Cardiac muscle cell (in vitro differentiated cells and primary cell): Measurements from ENCODE around the gene PPME1. TPM values are rescaled to one million over a fixed set of nuclear protein-coding genes. Genes with fewer than 3 reads are reported as not detected.

Experiments
- DNase-seq, 2 donors: peaks; one replicate each; pipeline versions ENCODE4 v3.0.0 to v3.0.0-alpha.2; 2010 to 2017; ENCODE audit warnings: low read depth in 1 of 2, low spot score in 1 of 2
- H3K27ac ChIP-seq: fragments of 200-600 bp; sonication (generic); 2 replicates; pipeline ENCODE4 v1.5.1; 2016
- H3K27me3 ChIP-seq: fragments of 200-600 bp; sonication (generic); 2 replicates; pipeline ENCODE4 v1.6.0; 2016; ENCODE audit warnings: control low read depth
- H3K36me3 ChIP-seq: fragments of 200-600 bp; sonication (generic); 2 replicates; pipeline ENCODE4 v1.5.1; 2016; ENCODE audit warnings: control low read depth
- H3K4me1 ChIP-seq: fragments of 200-600 bp; sonication (generic); 2 replicates; pipeline ENCODE4 v1.8.1; 2017; ENCODE audit warnings: low read depth, mild to moderate bottlenecking, mixed run types
- H3K4me3 ChIP-seq: fragments of 200-600 bp; sonication (generic); 2 replicates; pipeline ENCODE4 v1.5.1; 2016; ENCODE audit warnings: mild to moderate bottlenecking
- H3K9me3 ChIP-seq: fragments of 200-600 bp; sonication (generic); 2 replicates; pipeline ENCODE4 v1.5.1; 2017; ENCODE audit warnings: low read depth, mild to moderate bottlenecking, control low read depth
- polyA plus RNA-seq: library from polyadenylated mRNA; unstranded; fragments of >200 nt; fragmentation: Nextera tagmentation; extraction: Ambion mirVana; gene quantifications from 2 replicates; pipeline ENCODE4 v1.2.1, GENCODE V29; 2016
- total RNA-seq: library from RNA; depleted of rRNA; stranded (reverse); fragments of >200 nt; gene quantifications from 2 replicates; pipeline ENCODE4 v1.2.3, GENCODE V29; 2016
- TF ChIP-seq, protein P1 (sequence below): IDR thresholded peaks from 2 replicates; pipeline ENCODE4 v1.5.1; 2012; ENCODE audit warnings: low read depth, mild to moderate bottlenecking, low read length

The PPME1 gene
- total and polyA plus RNA-seq, 2 experiments from 2014 or later = 55.2 to 109 TPM

GRCh38 chr11:74162681-74163467 is 8.2 kb upstream of the PPME1 start:
- H3K27me3 ChIP-seq = no peaks in the 10 kb centered on the region
- H3K4me3 ChIP-seq = no peak overlapping the region
- TF ChIP-seq, protein P1, sequence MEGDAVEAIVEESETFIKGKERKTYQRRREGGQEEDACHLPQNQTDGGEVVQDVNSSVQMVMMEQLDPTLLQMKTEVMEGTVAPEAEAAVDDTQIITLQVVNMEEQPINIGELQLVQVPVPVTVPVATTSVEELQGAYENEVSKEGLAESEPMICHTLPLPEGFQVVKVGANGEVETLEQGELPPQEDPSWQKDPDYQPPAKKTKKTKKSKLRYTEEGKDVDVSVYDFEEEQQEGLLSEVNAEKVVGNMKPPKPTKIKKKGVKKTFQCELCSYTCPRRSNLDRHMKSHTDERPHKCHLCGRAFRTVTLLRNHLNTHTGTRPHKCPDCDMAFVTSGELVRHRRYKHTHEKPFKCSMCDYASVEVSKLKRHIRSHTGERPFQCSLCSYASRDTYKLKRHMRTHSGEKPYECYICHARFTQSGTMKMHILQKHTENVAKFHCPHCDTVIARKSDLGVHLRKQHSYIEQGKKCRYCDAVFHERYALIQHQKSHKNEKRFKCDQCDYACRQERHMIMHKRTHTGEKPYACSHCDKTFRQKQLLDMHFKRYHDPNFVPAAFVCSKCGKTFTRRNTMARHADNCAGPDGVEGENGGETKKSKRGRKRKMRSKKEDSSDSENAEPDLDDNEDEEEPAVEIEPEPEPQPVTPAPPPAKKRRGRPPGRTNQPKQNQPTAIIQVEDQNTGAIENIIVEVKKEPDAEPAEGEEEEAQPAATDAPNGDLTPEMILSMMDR = no peak
- peaks cover 4% of the 10 kb centered on the region for H3K4me1 ChIP-seq
- H3K9me3 ChIP-seq = no peaks in the 10 kb centered on the region
- H3K27ac ChIP-seq = peak overlapping the region; percentile 38
- H3K36me3 ChIP-seq = peaks cover 29% of the 10 kb centered on the region
- DNase-seq = no peak

DNA sequence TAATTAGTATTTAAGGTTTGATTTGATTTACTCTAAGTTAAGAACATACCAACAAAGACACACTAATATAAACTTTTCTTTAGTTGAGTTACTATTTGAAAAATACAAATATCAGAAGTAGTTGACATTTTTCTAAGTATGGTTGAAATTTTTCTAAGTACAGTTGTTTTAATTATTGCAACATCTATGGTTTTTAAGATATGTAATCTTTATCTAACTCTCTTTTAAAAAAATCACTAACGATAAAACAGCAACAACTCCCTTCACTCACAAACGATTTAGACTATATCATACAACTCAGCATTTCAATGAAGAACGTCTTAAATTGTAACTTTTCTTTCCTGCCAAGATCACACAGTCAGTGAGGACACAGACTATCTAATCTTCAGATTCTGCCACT is 2.3 kb upstream of the PPME1 start:
- H3K36me3 ChIP-seq = peaks cover 32% of the 10 kb centered on the region
- H3K27me3 ChIP-seq = no peaks in the 10 kb centered on the region
- peaks cover 30% of the 10 kb centered on the region for H3K4me1 ChIP-seq
- H3K27ac ChIP-seq = no peak overlapping the region
- no peak overlapping the region for H3K4me3 ChIP-seq
- H3K9me3 ChIP-seq = no peaks in the 10 kb centered on the region
- TF ChIP-seq, protein P1 = no peak
- no peak for DNase-seq

GRCh38 chr11:74169738-74170458 is 1.2 kb upstream of the PPME1 start:
- H3K9me3 ChIP-seq = no peaks in the 10 kb centered on the region
- H3K4me1 ChIP-seq = peaks cover 30% of the 10 kb centered on the region
- DNase-seq = no peak
- peaks cover 30% of the 10 kb centered on the region for H3K36me3 ChIP-seq
- peak overlapping the region; percentile 84 for H3K4me3 ChIP-seq
- TF ChIP-seq, protein P1 = no peak
- H3K27me3 ChIP-seq = no peaks in the 10 kb centered on the region
- peak overlapping the region; percentile 29 for H3K27ac ChIP-seq

GRCh38 chr11:74171630-74171968 is 510 bp downstream of the PPME1 start:
- H3K4me3 ChIP-seq = peak overlapping the region; percentile 61
- TF ChIP-seq, protein P1 = no peak
- peak overlapping the region; percentile 85 for H3K27ac ChIP-seq
- H3K36me3 ChIP-seq = peaks cover 21% of the 10 kb centered on the region
- H3K4me1 ChIP-seq = peaks cover 30% of the 10 kb centered on the region
- no peaks in the 10 kb centered on the region for H3K9me3 ChIP-seq
- no peaks in the 10 kb centered on the region for H3K27me3 ChIP-seq
- no peak for DNase-seq

- TF ChIP-seq, protein P1 = no peak
- peak overlapping the region; percentile 61 for H3K4me3 ChIP-seq
- H3K4me1 ChIP-seq = peaks cover 30% of the 10 kb centered on the region
- H3K36me3 ChIP-seq = peaks cover 17% of the 10 kb centered on the region
- H3K27ac ChIP-seq = peak overlapping the region; percentile 85
- DNase-seq = no peak
- no peaks in the 10 kb centered on the region for H3K27me3 ChIP-seq
- H3K9me3 ChIP-seq = no peaks in the 10 kb centered on the region
Measured at GRCh38 chr11:74171997-74172396, 908 bp downstream of the PPME1 start.
